ENCODE measurements around the gene AUTS2.

AUTS2 gene

GRCh38 chr7:70557338-70557737 lies 959.1 kb downstream of the AUTS2 start:
- DNase-seq (ENCODE audit: low read depth in 2 of 2), result no peak
- TF ChIP-seq CTCF (IDR thresholded peaks at IDR 0.05; ENCODE audit: low read depth, low read length), result no peak
- H3K4me3 ChIP-seq (replicated peaks in 1 of 2; ENCODE audit: low read depth in 2 of 2, low read length in 2 of 2), result no peak overlapping the region

- no peak for DNase-seq (ENCODE audit: low read depth in 2 of 2)
- no peak for TF ChIP-seq CTCF (IDR thresholded peaks at IDR 0.05; ENCODE audit: low read depth, low read length)
- H3K4me3 ChIP-seq (replicated peaks in 1 of 2; ENCODE audit: low read depth in 2 of 2, low read length in 2 of 2), result no peak overlapping the region
These were observed 961.5 kb downstream of the AUTS2 start for GRCh38 chr7:70559815-70560214.

- TF ChIP-seq CTCF (IDR thresholded peaks at IDR 0.05; ENCODE audit: low read depth, low read length), result no peak
- no peak for DNase-seq (ENCODE audit: low read depth in 2 of 2)
- no peak overlapping the region for H3K4me3 ChIP-seq (replicated peaks in 1 of 2; ENCODE audit: low read depth in 2 of 2, low read length in 2 of 2)
These were observed 965.7 kb downstream of the AUTS2 start for GRCh38 chr7:70563960-70564359.

- DNase-seq (ENCODE audit: low read depth in 2 of 2), result no peak
- TF ChIP-seq CTCF (IDR thresholded peaks at IDR 0.05; ENCODE audit: low read depth, low read length), result no peak
- no peak overlapping the region for H3K4me3 ChIP-seq (replicated peaks in 1 of 2; ENCODE audit: low read depth in 2 of 2, low read length in 2 of 2)
These were observed 967.6 kb downstream of the AUTS2 start for GRCh38 chr7:70565721-70566370.

- H3K4me3 ChIP-seq (replicated peaks in 1 of 2; ENCODE audit: low read depth in 2 of 2, low read length in 2 of 2), result no peak overlapping the region
- no peak for DNase-seq (ENCODE audit: low read depth in 2 of 2)
- TF ChIP-seq CTCF (IDR thresholded peaks at IDR 0.05; ENCODE audit: low read depth, low read length), result no peak
These were observed 968.4 kb downstream of the AUTS2 start for GRCh38 chr7:70566671-70567070.

- DNase-seq (ENCODE audit: low read depth in 2 of 2), result peak in 1 of 2 donors; percentile 6
- H3K4me3 ChIP-seq (replicated peaks in 1 of 2; ENCODE audit: low read depth in 2 of 2, low read length in 2 of 2), result no peak overlapping the region
- no peak for TF ChIP-seq CTCF (IDR thresholded peaks at IDR 0.05; ENCODE audit: low read depth, low read length)
These were observed 970.5 kb downstream of the AUTS2 start for GRCh38 chr7:70568674-70569334.
